HG03442 (cell line): ENCODE measurements around the gene C5orf46.
"Not testable (repeated sequence)": the region's sequence is repeated elsewhere in the genome, so short reads cannot be mapped to it uniquely, and the experiment has no call there.

Source experiments
- ATAC-seq: cut with Tn5 transposase; IDR thresholded peaks from one replicate; pipeline ENCODE4 v1.9.1; 2021; ENCODE audit warnings: mild to moderate bottlenecking, moderate library complexity; ENCODE audit not compliant: unreplicated experiment

The C5orf46 gene

GRCh38 chr5:147906326-147907095 lies at the start of gene C5orf46:
Gene C5orf46, minus strand, starts transcription at chr5:147906538. Its CDS starts 37 bp downstream, at chr5:147906501.
- no peak for ATAC-seq

GRCh38 chr5:147954971-147955370 lies 48.6 kb upstream of the C5orf46 start:
- no peak for ATAC-seq

GRCh38 chr5:147949711-147950573 lies 43.6 kb upstream of the C5orf46 start:
- peak; percentile 90 for ATAC-seq

GRCh38 chr5:147946658-147947274 lies 40.4 kb upstream of the C5orf46 start:
- ATAC-seq, result not testable (repeated sequence)

- no peak for ATAC-seq
These were observed 33.2 kb upstream of the C5orf46 start for GRCh38 chr5:147939431-147940114.

GRCh38 chr5:147935032-147935431 lies 28.7 kb upstream of the C5orf46 start:
- ATAC-seq, result no peak

GRCh38 chr5:147930769-147931168 lies 24.4 kb upstream of the C5orf46 start:
- ATAC-seq, result peak; percentile 95

- ATAC-seq, result no peak
These were observed 21.6 kb upstream of the C5orf46 start for GRCh38 chr5:147927901-147928300.

GRCh38 chr5:147925020-147925419 lies 18.7 kb upstream of the C5orf46 start:
- no peak for ATAC-seq

- no peak for ATAC-seq
These were observed 14.8 kb upstream of the C5orf46 start for GRCh38 chr5:147921136-147921535.

GRCh38 chr5:147920420-147921030 lies 14.2 kb upstream of the C5orf46 start:
- ATAC-seq, result no peak

GRCh38 chr5:147918899-147919298 lies 12.6 kb upstream of the C5orf46 start:
- no peak for ATAC-seq

- ATAC-seq, result no peak
These were observed 11.9 kb upstream of the C5orf46 start for GRCh38 chr5:147918101-147918685.

GRCh38 chr5:147913786-147914185 lies 7.4 kb upstream of the C5orf46 start:
- ATAC-seq, result no peak

- ATAC-seq, result no peak
These were observed 5.7 kb upstream of the C5orf46 start for GRCh38 chr5:147912011-147912410.

GRCh38 chr5:147911427-147911826 lies 5.1 kb upstream of the C5orf46 start:
- ATAC-seq, result no peak

GRCh38 chr5:147904110-147904509 lies 2.2 kb downstream of the C5orf46 start:
- no peak for ATAC-seq

- ATAC-seq, result no peak
These were observed 3.7 kb downstream of the C5orf46 start for GRCh38 chr5:147902609-147903115.

- no peak for ATAC-seq
These were observed 4.7 kb downstream of the C5orf46 start for GRCh38 chr5:147901599-147902039.

- no peak for ATAC-seq
These were observed 7.4 kb downstream of the C5orf46 start for GRCh38 chr5:147898875-147899401.
